ENCODE results near the gene DNASE1. TPM values are rescaled to one million over a fixed set of nuclear protein-coding genes. Genes with fewer than 3 reads are reported as not detected.
A peak's percentile ranks its signal among the peaks of the same experiment; 100 is the strongest.

The DNASE1 gene
- total and polyA plus RNA-seq, 9 of the 15 experiments (the other 6 are each of a cell fraction or from before 2014, with no cell fraction given): 0.53 to 10.1 (median 5.9) TPM

- TF ChIP-seq ELF1 (tag; IDR thresholded peaks at IDR 0.05) (peak; percentile 97), THAP12 (CRISPR knock-in tag; IDR thresholded peaks at IDR 0.05) (0 out of 2 replicates have a peak, but pooled peaks have one; percentile 42), GTF3C2 (IDR thresholded peaks at IDR 0.05; ENCODE audit: borderline replicate concordance, extremely low read depth, insufficient read length) (no peak), STAT5B (CRISPR knock-in tag; IDR thresholded peaks at IDR 0.05) (no peak), ZNF212 (CRISPR knock-in tag; IDR thresholded peaks at IDR 0.05) (no peak), BRF1 (IDR thresholded peaks at IDR 0.05; ENCODE audit: borderline replicate concordance, extremely low read depth, insufficient read length) (no peak), GABPA (tag; conservative IDR thresholded peaks at IDR 0.05; ENCODE audit: low read depth) (peak; percentile 96), HNRNPUL1 (IDR thresholded peaks at IDR 0.05; ENCODE audit: low read length) (no peak), SRSF1 (IDR thresholded peaks at IDR 0.05; ENCODE audit: low read depth, low read length) (no peak), SIRT6 (IDR thresholded peaks at IDR 0.05; ENCODE audit: low read depth, low read length) (no peak), GMEB1 (CRISPR knock-in tag; IDR thresholded peaks at IDR 0.05) (peak; percentile 68), VEZF1 (CRISPR knock-in tag; IDR thresholded peaks at IDR 0.05) (peak; percentile 90), NFIX (CRISPR knock-in tag; IDR thresholded peaks at IDR 0.05; ENCODE audit: low read depth) (no peak), NFXL1 (CRISPR knock-in tag; IDR thresholded peaks at IDR 0.05) (no peak), RBBP5 (IDR thresholded peaks at IDR 0.05; ENCODE audit: borderline replicate concordance, insufficient read depth, low read length, poor library complexity, severe bottlenecking) (no peak), ZNF764 (CRISPR knock-in tag; IDR thresholded peaks at IDR 0.05; ENCODE audit: low read depth) (no peak), ETV1 (tag; conservative IDR thresholded peaks at IDR 0.05; ENCODE audit: low read depth) (no peak), KDM5B (IDR thresholded peaks at IDR 0.05; ENCODE audit: insufficient replicate concordance, low read depth, low read length) (peak; percentile 48)
These were observed 43.1 kb upstream of the DNASE1 start, which contains the start of gene SLX4 (continued) for GRCh38 chr16:3611146-3611975.
